ENCODE results near the gene NINJ2.

GRCh38 chr12:539540-540310 lies 123.5 kb downstream of the NINJ2 start:
- TF ChIP-seq CTCF (IDR thresholded peaks at IDR 0.05) (no peak), POLR2A (IDR thresholded peaks at IDR 0.05) (no peak)
